ENCODE results near the gene SLX1A.

DNA sequence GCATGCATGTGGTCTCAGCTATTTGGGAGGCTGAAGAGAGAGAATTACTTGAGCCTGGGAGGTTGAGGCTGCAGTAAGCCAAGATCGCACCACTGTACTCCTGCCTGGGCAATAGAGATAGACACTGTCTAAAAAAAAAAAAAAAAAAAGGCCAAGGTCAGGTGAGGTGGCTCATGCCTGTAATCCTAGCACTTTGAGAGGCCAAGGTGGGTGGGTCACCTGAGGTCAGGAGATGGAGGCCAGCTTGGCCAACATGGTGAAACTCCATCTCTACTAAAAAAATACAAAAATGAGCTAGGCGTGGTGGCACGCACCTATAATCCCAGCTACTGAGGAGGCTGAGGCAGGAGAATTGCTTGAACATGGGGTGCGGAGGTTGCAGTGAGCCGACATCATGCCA is 38.5 kb upstream of the SLX1A start:
- TF ChIP-seq ZNF274 (IDR thresholded peaks at IDR 0.05; ENCODE audit: low read depth, low read length) (no peak), YY1 (IDR thresholded peaks at IDR 0.05; ENCODE audit: insufficient read depth, insufficient read length) (no peak), SUZ12 (IDR thresholded peaks at IDR 0.05; ENCODE audit: extremely low read depth, insufficient read depth, insufficient read length) (no peak)

Measured in NT2/D1 (cell line).